Tibial nerve (tissue), 4 donors: ENCODE results near the gene MIPEP. TPM values are rescaled to one million over a fixed set of nuclear protein-coding genes. Genes with fewer than 3 reads are reported as not detected.
"Not testable (repeated sequence)": the region's sequence is repeated elsewhere in the genome, so short reads cannot be mapped to it uniquely, and the experiment has no call there.

Experiments
- DNase-seq, 2 donors: peaks; one replicate each; pipeline ENCODE4 v3.0.0-alpha.2; 2019; ENCODE audit warnings: low spot score in 2 of 2
- H3K27ac ChIP-seq, 4 donors: fragments of 200-600 bp; sonication (generic) in 3 of 4; one replicate each; pipeline ENCODE4 v1.5.1; 2017 to 2019; ENCODE audit warnings: mild to moderate bottlenecking in 1 of 4
- H3K27me3 ChIP-seq, 2 donors: fragments of 200-600 bp; sonication (generic) in 1 of 2; one replicate each; pipeline versions ENCODE4 v1.5.1 to v1.6.0; 2017 to 2019
- H3K36me3 ChIP-seq, 3 donors: fragments of 200-600 bp; sonication (generic); one replicate each; pipeline ENCODE4 v1.5.1; 2018 to 2019
- H3K4me1 ChIP-seq, 4 donors: fragments of 200-600 bp; sonication (generic) in 3 of 4; one replicate each; pipeline ENCODE4 v1.5.1; 2017 to 2019
- H3K4me3 ChIP-seq, 4 donors: fragments of 200-600 bp; sonication (generic) in 3 of 4; one replicate each; pipeline ENCODE4 v1.5.1; 2017 to 2019; ENCODE audit warnings: mild to moderate bottlenecking in 1 of 4, moderate library complexity in 1 of 4
- H3K9me3 ChIP-seq, 4 donors: fragments of 200-600 bp; sonication (generic) in 3 of 4; one replicate each; pipeline ENCODE4 v1.5.1; 2017 to 2019
- EP300 ChIP-seq, 2 donors: sonication (generic); formaldehyde crosslinking; IDR thresholded peaks; one replicate each; pipeline ENCODE4 v1.6.1; 2017; ENCODE audit warnings: antibody characterized with exemption in 2 of 2, mild to moderate bottlenecking in 1 of 2
- POLR2A ChIP-seq, 2 donors: fragments of 450-650 bp; IDR thresholded peaks; one replicate each; pipeline ENCODE4 v1.6.1; 2017; ENCODE audit warnings: antibody characterized with exemption in 2 of 2, mild to moderate bottlenecking in 2 of 2, moderate library complexity in 2 of 2
- WGBS, 2 donors: methylation state at CpG; one replicate each; pipeline ENCODE4 v1.1.5; 2018; 5-methylcytosine and 5-hydroxymethylcytosine counted together
- total RNA-seq, 4 donors: library from RNA; depleted of rRNA; stranded (reverse); fragments of >200 nt; gene quantifications; one replicate each; pipeline ENCODE4 v1.1.0, GENCODE V29; 2016
- TF ChIP-seq, protein P1 (sequence below), 5 experiments: fragments of 200-600 bp in 3 of 5; fragments of 450-650 bp in 2 of 5; sonication (generic) in 3 of 5; IDR thresholded peaks; one replicate each; pipeline ENCODE4 v1.5.1; 2016 to 2019; ENCODE audit warnings: antibody characterized with exemption in 5 of 5, mild to moderate bottlenecking in 3 of 5, moderate library complexity in 2 of 5

The MIPEP gene
- total RNA-seq, 4 donors from 2014 or later: 8.4 to 25.8 (median 16.4) TPM

DNA sequence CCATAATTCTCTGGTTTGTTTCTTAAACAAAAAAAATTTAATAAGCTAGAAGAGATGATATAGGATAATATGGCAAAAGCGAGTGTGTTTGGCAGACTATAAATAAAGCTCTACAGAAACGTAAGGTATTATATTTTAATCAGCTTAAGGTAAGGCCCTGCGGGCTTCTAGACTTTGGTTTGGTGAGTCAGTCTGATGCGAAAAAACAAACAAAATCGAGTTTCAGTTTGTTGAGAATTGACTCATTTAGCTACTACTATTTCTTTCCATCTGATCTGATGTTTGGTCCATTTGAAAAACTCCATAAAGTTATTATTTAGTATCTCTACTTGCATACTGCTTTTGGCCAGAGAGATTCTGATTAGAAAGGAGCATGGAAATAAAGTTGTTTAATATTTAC, 138.0 kb downstream of the MIPEP start:
- Histone ChIP-seq H3K4me1 (no peaks in the 10 kb centered on the region), H3K9me3 (no peaks in the 10 kb centered on the region), H3K4me3 (no peak overlapping the region), H3K36me3 (peaks cover 0 to 21% (median 2%) of the 10 kb centered on the region in 3 donors), H3K27me3 (no peaks in the 10 kb centered on the region), H3K27ac (no peak overlapping the region)
- TF ChIP-seq POLR2A (IDR thresholded peaks at IDR 0.05) (no peak), EP300 (IDR thresholded peaks at IDR 0.05) (no peak)
- TF ChIP-seq, protein P1, sequence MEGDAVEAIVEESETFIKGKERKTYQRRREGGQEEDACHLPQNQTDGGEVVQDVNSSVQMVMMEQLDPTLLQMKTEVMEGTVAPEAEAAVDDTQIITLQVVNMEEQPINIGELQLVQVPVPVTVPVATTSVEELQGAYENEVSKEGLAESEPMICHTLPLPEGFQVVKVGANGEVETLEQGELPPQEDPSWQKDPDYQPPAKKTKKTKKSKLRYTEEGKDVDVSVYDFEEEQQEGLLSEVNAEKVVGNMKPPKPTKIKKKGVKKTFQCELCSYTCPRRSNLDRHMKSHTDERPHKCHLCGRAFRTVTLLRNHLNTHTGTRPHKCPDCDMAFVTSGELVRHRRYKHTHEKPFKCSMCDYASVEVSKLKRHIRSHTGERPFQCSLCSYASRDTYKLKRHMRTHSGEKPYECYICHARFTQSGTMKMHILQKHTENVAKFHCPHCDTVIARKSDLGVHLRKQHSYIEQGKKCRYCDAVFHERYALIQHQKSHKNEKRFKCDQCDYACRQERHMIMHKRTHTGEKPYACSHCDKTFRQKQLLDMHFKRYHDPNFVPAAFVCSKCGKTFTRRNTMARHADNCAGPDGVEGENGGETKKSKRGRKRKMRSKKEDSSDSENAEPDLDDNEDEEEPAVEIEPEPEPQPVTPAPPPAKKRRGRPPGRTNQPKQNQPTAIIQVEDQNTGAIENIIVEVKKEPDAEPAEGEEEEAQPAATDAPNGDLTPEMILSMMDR (IDR thresholded peaks at IDR 0.05): no peak
- DNase-seq: no peak
- 92% methylated on average over 5 of the region's 5 CpGs for WGBS, 2 donors

DNA sequence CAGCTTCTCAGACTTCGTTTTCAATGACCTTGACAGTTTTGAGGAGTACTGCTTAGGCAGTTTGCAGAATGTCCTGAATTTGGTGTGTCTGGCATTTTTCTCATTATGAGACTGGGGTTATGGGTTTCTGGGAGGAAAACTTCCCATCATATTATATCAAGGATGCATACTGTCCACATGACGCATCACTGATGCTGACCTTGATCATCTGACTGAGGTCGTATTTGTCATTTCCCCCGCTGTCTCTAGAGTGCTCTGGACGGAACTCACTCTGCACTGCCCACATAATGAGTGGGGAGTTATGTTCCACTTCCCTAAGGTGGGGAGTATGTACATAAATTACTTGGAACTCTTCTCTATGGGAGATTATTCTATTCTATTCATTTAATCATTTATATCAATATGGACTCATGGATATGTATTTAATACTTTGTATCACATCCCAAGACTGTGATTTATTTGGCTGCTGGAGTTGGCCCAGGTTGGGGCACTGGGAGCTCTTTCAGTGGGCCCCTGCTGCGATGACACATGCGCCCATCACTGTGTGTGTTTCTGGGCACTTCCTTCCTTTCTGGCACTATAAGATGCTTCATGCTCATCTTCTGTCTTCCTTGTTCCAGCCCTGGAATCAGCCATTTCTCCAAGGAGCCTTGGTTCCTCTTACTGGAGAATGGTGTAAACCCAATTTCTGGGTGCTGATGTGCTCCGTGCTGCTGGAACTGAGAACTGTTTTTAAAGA, 138.6 kb downstream of the MIPEP start:
- WGBS, 2 donors: 92 to 98% methylated on average over 8 of the region's 8 CpGs
- no peak overlapping the region for H3K27ac ChIP-seq
- H3K9me3 ChIP-seq: no peaks in the 10 kb centered on the region
- no peaks in the 10 kb centered on the region for H3K27me3 ChIP-seq
- TF ChIP-seq, protein P1 (IDR thresholded peaks at IDR 0.05): no peak
- no peaks in the 10 kb centered on the region for H3K4me1 ChIP-seq
- peaks cover 0 to 17% (median 0%) of the 10 kb centered on the region in 3 donors for H3K36me3 ChIP-seq
- no peak for DNase-seq
- no peak overlapping the region for H3K4me3 ChIP-seq

DNA sequence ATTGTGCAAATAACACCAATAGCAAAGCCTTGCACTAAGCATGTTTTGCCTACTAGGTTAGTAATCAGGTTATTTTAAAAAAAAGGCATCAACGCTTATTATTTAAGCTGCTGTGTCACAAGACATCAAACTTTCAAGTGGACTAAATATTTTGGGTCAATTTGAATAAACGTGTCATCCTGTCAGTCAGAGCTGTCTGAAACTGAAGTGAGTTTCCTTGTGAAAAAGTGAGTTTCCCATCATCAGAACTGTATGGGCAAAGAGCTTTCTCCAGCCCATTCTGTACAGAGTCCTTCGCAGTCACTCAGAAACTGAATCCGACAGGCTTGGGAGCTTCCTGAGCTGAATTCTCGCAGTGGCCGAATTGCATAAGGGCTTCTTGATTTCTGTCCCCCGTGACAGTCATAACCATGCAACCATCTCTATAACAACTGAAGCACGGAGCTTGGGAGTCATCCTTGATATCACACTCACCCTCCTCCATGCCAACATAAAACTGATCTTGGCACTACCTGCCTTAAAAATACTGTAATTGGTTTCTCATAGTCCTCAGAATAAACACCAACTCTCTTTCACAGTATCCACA, 139.8 kb downstream of the MIPEP start:
- no peaks in the 10 kb centered on the region for H3K9me3 ChIP-seq
- H3K4me3 ChIP-seq: no peak overlapping the region
- TF ChIP-seq EP300 (IDR thresholded peaks at IDR 0.05): no peak
- no peak for TF ChIP-seq POLR2A (IDR thresholded peaks at IDR 0.05)
- TF ChIP-seq, protein P1 (IDR thresholded peaks at IDR 0.05): no peak
- no peaks in the 10 kb centered on the region for H3K4me1 ChIP-seq
- DNase-seq: no peak
- H3K27me3 ChIP-seq: no peaks in the 10 kb centered on the region
- 88 to 89% methylated on average over 8 of the region's 8 CpGs for WGBS, 2 donors
- H3K27ac ChIP-seq: no peak overlapping the region
- H3K36me3 ChIP-seq: peaks cover 0 to 8% (median 0%) of the 10 kb centered on the region in 3 donors

DNA sequence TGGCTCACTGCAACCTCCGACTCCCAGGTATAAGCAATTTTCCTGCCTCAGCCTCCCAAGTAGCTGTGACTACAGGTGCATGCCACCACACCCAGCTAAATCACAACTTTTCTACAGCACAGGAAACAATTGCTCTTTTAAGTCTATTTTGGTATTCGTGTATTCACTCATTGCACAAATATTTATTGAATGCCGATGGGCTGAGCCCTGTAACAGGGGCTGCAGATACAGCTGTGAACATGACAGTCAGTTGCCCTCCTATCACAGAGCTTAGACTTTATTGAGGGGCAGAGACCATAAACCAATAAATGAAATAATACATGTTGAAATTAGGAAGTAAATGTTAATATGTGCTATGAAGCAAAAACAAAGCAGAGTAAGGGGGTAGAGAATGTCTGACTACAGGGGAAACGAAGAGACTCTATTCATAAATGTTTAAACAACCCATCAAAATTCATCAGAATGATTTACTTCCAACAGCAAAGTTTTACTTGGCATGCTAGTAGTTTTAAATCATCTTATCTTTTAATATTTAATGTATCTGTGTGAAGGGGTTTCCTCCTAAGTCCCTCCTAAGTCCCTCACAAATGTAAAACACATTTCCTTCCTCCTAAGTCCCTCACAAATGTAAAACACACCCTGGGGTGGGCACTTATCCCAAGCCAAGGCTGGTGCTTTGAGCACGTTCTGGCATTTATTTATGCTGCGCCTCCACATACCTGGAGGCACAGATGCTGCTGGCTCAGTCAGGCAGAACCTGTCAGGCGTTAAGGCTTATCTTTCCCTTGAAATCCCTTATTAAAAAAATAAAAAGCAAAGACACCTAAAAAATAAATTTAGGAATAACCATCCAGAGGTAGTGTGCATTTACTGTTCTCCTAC, 140.8 kb downstream of the MIPEP start:
- DNase-seq: no peak
- no peak overlapping the region for H3K4me3 ChIP-seq
- no peak for TF ChIP-seq POLR2A (IDR thresholded peaks at IDR 0.05)
- TF ChIP-seq, protein P1 (IDR thresholded peaks at IDR 0.05): no peak
- no peak for TF ChIP-seq EP300 (IDR thresholded peaks at IDR 0.05)
- no peaks in the 10 kb centered on the region for H3K4me1 ChIP-seq
- no peaks in the 10 kb centered on the region for H3K9me3 ChIP-seq
- no peaks in the 10 kb centered on the region for H3K27me3 ChIP-seq
- no peak overlapping the region for H3K27ac ChIP-seq
- peaks cover 0 to 8% (median 0%) of the 10 kb centered on the region in 3 donors for H3K36me3 ChIP-seq
- 73 to 81% methylated on average over 7 of the region's 7 CpGs for WGBS, 2 donors

DNA sequence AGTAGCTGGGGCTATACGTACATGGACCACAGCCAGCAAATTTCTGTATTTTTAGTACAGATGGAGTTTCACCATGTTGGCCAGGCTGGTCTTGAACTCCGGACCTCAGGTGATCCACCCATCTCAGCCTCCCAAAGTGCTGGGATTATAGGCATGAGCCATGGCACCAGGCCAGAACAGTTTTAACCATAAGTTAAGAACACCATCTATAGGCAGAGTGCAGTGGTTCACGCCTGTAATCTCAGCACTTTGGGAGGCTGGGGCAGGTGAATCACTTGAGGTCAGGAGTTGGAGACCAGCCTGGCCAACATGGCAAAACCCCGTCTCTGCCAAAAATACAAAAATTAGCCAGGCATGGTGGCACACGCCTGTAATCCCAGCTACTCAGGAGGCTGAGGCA, 143.1 kb downstream of the MIPEP start:
- H3K9me3 ChIP-seq, H3K4me3 ChIP-seq, H3K4me1 ChIP-seq, H3K27ac ChIP-seq, DNase-seq, H3K27me3 ChIP-seq, H3K36me3 ChIP-seq: not testable (repeated sequence)
- WGBS, 2 donors: 96 to 99% methylated on average over 5 of the region's 5 CpGs
